Measurements from ENCODE around the gene ARHGEF12.

Gene ARHGEF12

GRCh38 chr11:120318906-120319305 is 17.3 kb upstream of the ARHGEF12 start:
- no peak for DNase-seq

- DNase-seq = peak; percentile 20
These were observed 11.0 kb upstream of the ARHGEF12 start, which contains the start of gene TLCD5 for GRCh38 chr11:120324932-120325810. Gene TLCD5, plus strand, starts transcription at chr11:120325299. Its CDS starts 2,143 bp downstream, at chr11:120327442.

GRCh38 chr11:120326228-120326627 is 10.0 kb upstream of the ARHGEF12 start:
- no peak for DNase-seq

GRCh38 chr11:120326845-120327281 is 9.3 kb upstream of the ARHGEF12 start:
- peak; percentile 23 for DNase-seq

- DNase-seq = no peak
These were observed 8.9 kb upstream of the ARHGEF12 start for GRCh38 chr11:120327311-120327710.

- DNase-seq = no peak
These were observed 6.7 kb upstream of the ARHGEF12 start for GRCh38 chr11:120329556-120329955.

GRCh38 chr11:120330045-120330444 is 6.2 kb upstream of the ARHGEF12 start:
- DNase-seq = no peak

GRCh38 chr11:120331301-120331996 is 4.8 kb upstream of the ARHGEF12 start:
- no peak for DNase-seq

GRCh38 chr11:120332822-120333716 is 3.1 kb upstream of the ARHGEF12 start:
- DNase-seq = no peak

GRCh38 chr11:120333801-120334200 is 2.4 kb upstream of the ARHGEF12 start:
- no peak for DNase-seq

GRCh38 chr11:120334332-120334731 is 1.9 kb upstream of the ARHGEF12 start:
- no peak for DNase-seq

GRCh38 chr11:120334894-120335462 is 1.2 kb upstream of the ARHGEF12 start:
- peak; percentile 60 for DNase-seq

GRCh38 chr11:120335556-120335907 is 681 bp upstream of the ARHGEF12 start:
- DNase-seq = peak; percentile 17

- DNase-seq = peak; percentile 9
These were observed 585 bp downstream of the ARHGEF12 start for GRCh38 chr11:120336641-120337354.

GRCh38 chr11:120337355-120338106 is 1.3 kb downstream of the ARHGEF12 start:
- no peak for DNase-seq

GRCh38 chr11:120338107-120338933 is 2.1 kb downstream of the ARHGEF12 start:
- DNase-seq = no peak

GRCh38 chr11:120339394-120339890 is 3.2 kb downstream of the ARHGEF12 start:
- DNase-seq = peak; percentile 13

- no peak for DNase-seq
These were observed 4.3 kb downstream of the ARHGEF12 start for GRCh38 chr11:120340529-120340928.

GRCh38 chr11:120342226-120342625 is 6.0 kb downstream of the ARHGEF12 start:
- no peak for DNase-seq

- no peak for DNase-seq
These were observed 6.5 kb downstream of the ARHGEF12 start for GRCh38 chr11:120342678-120343077.

All from central memory CD4-positive, alpha-beta T cell (primary cell).